ENCODE data around the gene SF3A2. TPM values are rescaled to one million over a fixed set of nuclear protein-coding genes. Genes with fewer than 3 reads are reported as not detected.

SF3A2 gene
- total RNA-seq, 1 donor from 2014 or later = 14.4 TPM

DNA sequence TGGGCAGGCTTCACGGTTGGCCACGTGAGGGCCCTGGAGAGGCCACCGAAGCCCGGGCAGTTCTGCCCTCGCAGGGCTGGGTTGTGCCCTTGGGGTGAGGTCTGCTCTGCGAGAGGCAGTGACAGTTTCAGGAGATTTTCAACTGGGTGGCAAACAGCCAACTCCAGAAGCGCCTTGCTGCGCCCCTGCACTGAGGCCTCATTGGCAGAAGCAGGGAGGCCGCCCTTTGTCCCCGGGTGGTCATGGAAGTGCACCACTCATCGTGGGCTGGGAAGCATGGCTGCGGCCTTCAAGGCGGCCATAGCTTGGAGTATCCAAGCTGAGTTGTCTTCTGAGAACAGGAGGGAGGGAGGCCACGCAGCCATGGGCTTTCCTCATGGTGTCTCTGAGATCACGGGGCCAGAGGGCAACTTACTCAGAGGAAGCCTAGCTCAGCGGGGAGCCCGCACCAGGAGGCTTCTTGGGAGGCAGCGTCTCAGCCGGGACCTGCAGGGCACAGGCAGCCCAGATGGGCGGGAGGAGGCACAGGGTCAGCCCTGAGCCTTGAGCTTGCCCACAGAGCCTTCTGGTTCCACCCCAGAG is 15.3 kb upstream of the SF3A2 start:
- Histone ChIP-seq H3F3A (ENCODE audit: low read depth) (no peaks in the 10 kb centered on the region), H3K9me3 (ENCODE audit: low read depth) (no peaks in the 10 kb centered on the region), H3K4me1 (no peaks in the 10 kb centered on the region), H2AFZ (replicated peaks) (no peak overlapping the region), H3K36me3 (no peaks in the 10 kb centered on the region), H3K4me3 (no peak overlapping the region), H3K27ac (no peak overlapping the region), H3K9ac (no peak overlapping the region), H3K4me2 (no peak overlapping the region), H3K79me2 (ENCODE audit: low read depth) (no peaks in the 10 kb centered on the region), H3K27me3 (no peaks in the 10 kb centered on the region), H4K20me1 (ENCODE audit: low read depth) (no peaks in the 10 kb centered on the region)
- H3K9me3 Mint-ChIP-seq = no peaks in the 10 kb centered on the region
- no peaks in the 10 kb centered on the region for H3K4me1 Mint-ChIP-seq
- peaks cover 6% of the 10 kb centered on the region for H3K27me3 Mint-ChIP-seq (ENCODE audit: insufficient read depth, low read depth)
- no peak overlapping the region for H3K27ac Mint-ChIP-seq
- DNase-seq (ENCODE audit: low spot score) = no peak
- H3K4me3 Mint-ChIP-seq = no peak overlapping the region
- peaks cover 18% of the 10 kb centered on the region for H3K36me3 Mint-ChIP-seq
- TF ChIP-seq, protein P1, sequence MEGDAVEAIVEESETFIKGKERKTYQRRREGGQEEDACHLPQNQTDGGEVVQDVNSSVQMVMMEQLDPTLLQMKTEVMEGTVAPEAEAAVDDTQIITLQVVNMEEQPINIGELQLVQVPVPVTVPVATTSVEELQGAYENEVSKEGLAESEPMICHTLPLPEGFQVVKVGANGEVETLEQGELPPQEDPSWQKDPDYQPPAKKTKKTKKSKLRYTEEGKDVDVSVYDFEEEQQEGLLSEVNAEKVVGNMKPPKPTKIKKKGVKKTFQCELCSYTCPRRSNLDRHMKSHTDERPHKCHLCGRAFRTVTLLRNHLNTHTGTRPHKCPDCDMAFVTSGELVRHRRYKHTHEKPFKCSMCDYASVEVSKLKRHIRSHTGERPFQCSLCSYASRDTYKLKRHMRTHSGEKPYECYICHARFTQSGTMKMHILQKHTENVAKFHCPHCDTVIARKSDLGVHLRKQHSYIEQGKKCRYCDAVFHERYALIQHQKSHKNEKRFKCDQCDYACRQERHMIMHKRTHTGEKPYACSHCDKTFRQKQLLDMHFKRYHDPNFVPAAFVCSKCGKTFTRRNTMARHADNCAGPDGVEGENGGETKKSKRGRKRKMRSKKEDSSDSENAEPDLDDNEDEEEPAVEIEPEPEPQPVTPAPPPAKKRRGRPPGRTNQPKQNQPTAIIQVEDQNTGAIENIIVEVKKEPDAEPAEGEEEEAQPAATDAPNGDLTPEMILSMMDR (IDR thresholded peaks at IDR 0.05) = no peak
- TF ChIP-seq EZH2phosphoT487 (IDR thresholded peaks at IDR 0.05) (no peak), EZH2 (IDR thresholded peaks at IDR 0.05) (no peak)

DNA sequence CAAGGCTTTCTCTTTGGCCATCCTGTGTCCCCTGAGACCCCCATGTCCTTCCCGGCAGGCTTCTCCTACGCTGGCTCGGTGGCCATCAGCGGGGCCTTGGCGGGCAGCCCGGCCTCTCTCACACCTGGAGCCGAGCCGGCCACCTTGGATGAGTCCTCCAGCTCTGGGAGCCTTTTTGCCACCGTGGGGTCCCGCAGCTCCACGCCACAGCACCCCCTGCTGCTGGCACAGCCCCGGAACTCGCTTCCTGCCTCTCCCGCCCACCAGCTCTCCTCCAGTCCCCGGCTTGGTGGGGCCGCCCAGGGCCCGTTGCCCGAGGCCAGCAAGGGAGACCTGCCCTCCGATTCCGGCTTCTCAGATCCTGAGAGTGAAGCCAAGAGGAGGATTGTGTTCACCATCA is 14.7 kb upstream of the SF3A2 start:
- Mint-ChIP-seq H3K9me3 (no peaks in the 10 kb centered on the region), H3K36me3 (peaks cover 18% of the 10 kb centered on the region), H3K4me1 (no peaks in the 10 kb centered on the region), H3K27ac (no peak overlapping the region), H3K4me3 (no peak overlapping the region), H3K27me3 (ENCODE audit: insufficient read depth, low read depth) (peaks cover 6% of the 10 kb centered on the region)
- DNase-seq (ENCODE audit: low spot score) = no peak
- Histone ChIP-seq H3K27ac (no peak overlapping the region), H3K79me2 (ENCODE audit: low read depth) (no peaks in the 10 kb centered on the region), H3K4me2 (no peak overlapping the region), H3K9me3 (ENCODE audit: low read depth) (no peaks in the 10 kb centered on the region), H4K20me1 (ENCODE audit: low read depth) (no peaks in the 10 kb centered on the region), H3K4me1 (no peaks in the 10 kb centered on the region), H3F3A (ENCODE audit: low read depth) (no peaks in the 10 kb centered on the region), H3K9ac (no peak overlapping the region), H2AFZ (replicated peaks) (no peak overlapping the region), H3K4me3 (no peak overlapping the region), H3K27me3 (no peaks in the 10 kb centered on the region), H3K36me3 (no peaks in the 10 kb centered on the region)
- TF ChIP-seq EZH2 (IDR thresholded peaks at IDR 0.05) (no peak), EZH2phosphoT487 (IDR thresholded peaks at IDR 0.05) (no peak)
- TF ChIP-seq, protein P1 (IDR thresholded peaks at IDR 0.05) = peak; percentile 16

DNA sequence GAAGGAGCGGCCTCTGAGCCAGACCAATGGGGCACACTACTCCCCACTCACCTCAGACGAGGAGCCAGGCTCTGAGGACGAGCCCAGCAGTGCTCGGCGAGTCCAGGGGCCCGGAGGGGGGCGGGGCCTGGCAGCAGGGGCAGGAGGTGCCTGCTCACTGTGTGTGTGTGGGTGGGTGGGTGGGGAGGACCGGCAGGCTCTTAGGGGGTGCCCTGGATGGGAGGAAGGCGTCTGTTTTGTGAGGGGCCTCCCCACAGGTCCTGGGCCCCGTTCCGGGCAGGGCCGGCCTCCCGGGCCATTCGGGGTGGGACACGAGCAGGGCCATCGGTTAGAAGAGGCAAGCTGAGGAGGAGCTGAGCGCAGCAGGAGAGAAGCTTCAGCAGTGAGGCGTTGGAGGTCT is 13.2 kb upstream of the SF3A2 start:
- H3K4me1 Mint-ChIP-seq = no peaks in the 10 kb centered on the region
- Histone ChIP-seq H3K4me1 (no peaks in the 10 kb centered on the region), H2AFZ (replicated peaks) (no peak overlapping the region), H3K9me3 (ENCODE audit: low read depth) (no peaks in the 10 kb centered on the region), H3K79me2 (ENCODE audit: low read depth) (no peaks in the 10 kb centered on the region), H3K36me3 (no peaks in the 10 kb centered on the region), H3K9ac (no peak overlapping the region), H4K20me1 (ENCODE audit: low read depth) (no peaks in the 10 kb centered on the region), H3K4me3 (no peak overlapping the region), H3K27me3 (no peaks in the 10 kb centered on the region), H3K4me2 (no peak overlapping the region), H3F3A (ENCODE audit: low read depth) (no peaks in the 10 kb centered on the region), H3K27ac (no peak overlapping the region)
- peaks cover 6% of the 10 kb centered on the region for H3K27me3 Mint-ChIP-seq (ENCODE audit: insufficient read depth, low read depth)
- peaks cover 12% of the 10 kb centered on the region for H3K36me3 Mint-ChIP-seq
- TF ChIP-seq, protein P1 (IDR thresholded peaks at IDR 0.05) = no peak
- TF ChIP-seq EZH2 (IDR thresholded peaks at IDR 0.05) (no peak), EZH2phosphoT487 (IDR thresholded peaks at IDR 0.05) (no peak)
- H3K27ac Mint-ChIP-seq = no peak overlapping the region
- H3K4me3 Mint-ChIP-seq = no peak overlapping the region
- H3K9me3 Mint-ChIP-seq = no peaks in the 10 kb centered on the region
- no peak for DNase-seq (ENCODE audit: low spot score)
